NCI-H2029 treated with DMSO at 0.1 percent for 48 hours (cell line): ENCODE measurements around the gene SCARB2.

ENCODE experiments used
- DNase-seq: peaks from one replicate; lab custom pipeline; 2025; lab: John Stamatoyannopoulos, UW

Gene SCARB2

DNA sequence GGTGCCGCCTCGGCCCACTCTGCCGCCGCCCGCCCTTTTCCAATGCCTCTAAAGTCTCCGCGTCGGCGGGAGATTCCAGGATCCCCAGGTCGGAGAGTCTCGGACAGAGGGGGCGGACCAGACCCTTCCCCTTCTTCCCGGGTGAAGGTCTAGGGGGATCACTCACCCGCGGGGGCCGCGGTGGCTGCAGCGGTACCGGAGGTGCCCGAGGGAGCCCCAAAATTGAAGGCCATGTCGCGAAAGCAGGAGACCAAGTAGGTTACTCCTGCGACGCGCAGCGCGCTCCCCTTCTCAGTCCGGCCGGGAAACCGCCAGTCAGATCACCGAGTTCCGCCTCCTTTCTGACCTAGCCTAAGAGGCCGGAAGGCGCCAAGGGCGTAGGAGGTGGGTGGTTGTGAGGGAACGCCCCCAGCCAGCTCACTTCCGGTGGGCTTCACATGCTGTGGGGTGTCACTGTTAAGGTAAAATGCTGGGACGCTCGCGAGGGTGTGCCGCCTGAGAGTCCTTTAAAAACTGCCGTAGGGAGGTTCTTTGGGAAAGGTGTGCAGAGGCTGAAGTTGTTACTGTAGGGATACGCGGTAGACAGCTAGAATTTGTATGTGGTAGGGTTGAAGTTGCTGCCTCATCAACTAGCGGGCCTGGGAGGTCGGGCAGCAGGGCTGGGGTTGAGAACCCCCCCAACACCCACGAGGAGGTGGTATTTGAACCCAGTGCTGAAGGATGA lies 65.3 kb downstream of the SCARB2 start, which contains the start of gene NUP54:
NUP54 (minus strand) TSS at position 256 of the 724 bp plus-strand sequence; CDS start at position 233, 23 bp downstream.
- DNase-seq: peak; percentile 60

DNA sequence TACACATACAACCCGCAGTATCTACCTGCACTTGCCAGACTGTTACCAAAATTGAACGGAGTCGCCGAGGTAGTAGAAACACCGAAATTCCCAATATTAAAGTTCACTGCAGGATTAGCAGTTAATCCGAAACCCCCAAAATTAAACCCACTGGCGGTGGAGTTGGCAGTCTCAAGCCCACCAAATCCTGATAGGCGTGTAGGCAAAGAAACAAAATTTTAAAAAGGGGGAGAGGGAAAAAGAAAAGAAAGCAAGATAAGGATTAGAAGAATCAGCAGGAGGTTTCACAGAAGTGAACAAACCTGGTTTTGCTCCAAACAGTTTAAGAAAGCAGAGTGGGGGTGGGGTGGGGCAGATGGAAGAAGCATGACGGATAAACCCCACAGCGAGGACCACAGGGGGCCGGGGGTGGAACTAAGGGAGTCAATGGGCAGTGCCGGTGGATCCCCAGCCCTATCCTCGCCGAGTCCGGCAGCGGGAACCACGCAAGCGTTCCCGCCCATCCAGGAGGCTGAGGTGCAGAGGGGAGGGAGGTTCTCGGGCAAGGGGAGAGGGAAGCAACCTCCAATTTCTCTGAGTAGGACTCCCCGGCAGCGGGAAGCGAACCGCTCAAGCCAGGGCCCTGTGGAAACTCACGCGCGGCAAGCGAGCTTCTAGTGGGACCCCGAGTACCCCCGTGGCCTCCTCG lies 66.0 kb downstream of the SCARB2 start:
- peak; percentile 6 for DNase-seq

DNA sequence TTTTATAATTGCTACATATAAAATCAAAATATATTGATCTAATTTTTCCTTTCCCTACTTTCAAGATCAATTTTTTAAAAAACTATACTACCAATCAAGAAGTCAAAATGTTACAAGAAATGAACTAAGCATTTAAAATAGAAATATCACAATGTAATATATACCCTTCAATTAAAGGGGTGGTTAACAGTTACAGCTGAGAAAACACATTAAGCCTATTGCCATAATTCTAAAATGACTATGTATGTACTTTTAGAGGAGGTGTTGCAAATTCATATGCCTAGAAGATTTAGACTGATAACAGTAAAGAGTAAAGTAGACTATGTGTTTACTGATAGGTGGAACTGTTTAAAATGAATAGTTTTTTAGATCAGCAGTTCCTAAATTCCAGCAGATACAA lies 69.1 kb downstream of the SCARB2 start:
- no peak for DNase-seq

DNA sequence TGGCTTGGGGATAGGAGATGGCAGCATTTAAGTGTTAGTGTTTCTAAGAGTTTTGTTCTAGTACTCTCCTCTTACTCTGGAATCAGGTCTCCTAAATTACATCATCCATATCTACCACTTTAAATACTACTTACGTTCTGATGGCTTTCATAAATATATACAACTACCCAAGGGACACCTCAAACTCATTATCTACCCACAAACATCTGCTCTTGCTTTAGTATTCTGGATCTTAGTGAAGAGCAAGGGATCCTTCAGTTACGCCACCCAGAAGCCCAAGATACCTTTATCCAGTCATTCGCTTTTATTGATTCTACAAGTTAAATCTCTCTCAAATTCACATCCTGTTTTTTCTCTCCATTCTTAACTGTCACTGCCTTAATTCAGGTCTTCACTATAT lies 72.4 kb downstream of the SCARB2 start:
- DNase-seq: no peak

DNA sequence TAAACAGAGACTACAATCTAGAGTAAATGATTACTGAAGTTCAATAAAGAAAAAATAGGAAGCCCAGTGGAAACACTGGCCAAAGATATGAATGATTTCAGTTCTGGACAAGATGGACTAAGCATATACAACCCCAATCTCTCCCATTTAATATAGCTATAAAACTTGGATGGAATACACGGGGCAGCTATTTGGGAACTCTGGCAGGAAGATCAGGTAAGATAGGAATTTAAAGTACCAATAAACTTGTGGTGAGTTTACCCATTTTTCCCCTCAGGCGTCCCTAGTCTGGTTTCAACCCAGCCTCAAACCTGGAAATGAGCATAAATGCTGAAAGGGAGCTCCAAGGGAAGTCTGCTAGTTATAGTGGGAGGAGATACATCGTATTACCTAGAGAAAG lies 85.9 kb downstream of the SCARB2 start:
- DNase-seq: no peak

DNA sequence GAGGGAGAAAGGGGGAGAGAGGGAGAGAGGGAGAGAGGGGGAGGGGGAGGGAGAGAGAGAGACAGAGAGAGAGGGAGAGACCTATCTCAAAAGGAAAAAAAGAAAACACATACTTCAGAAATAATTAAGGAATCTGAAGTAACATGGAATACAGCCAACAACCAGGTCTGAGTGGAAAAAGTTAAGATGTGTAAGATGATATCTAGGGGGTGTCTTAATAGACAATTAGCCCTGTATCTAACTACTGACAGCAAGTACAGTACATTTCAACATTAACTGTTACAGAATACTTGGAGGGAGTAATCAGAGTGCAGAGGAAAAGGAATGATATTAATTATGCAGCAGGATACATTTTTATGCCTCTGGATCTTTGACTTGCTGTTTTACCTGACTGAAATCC lies 87.8 kb downstream of the SCARB2 start:
- no peak for DNase-seq

DNA sequence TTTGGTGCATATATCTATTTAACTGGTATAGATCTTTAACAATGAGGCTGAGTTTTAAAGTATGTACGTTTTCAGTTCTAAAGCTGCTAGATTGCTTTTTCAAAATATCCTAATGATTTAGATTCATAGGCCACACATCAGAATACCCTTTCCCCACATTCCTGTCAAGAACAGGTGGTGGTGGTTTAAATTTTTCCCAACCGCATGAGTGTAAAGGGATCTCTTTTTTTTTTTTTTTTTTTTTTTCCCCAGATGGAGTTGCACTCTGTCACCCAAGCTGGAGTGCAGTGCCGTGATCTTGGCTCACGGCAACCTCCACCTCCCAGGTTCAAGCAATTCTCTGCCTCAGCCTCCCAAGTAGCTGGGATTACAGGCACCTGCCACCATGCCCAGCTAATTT lies 93.4 kb downstream of the SCARB2 start:
- DNase-seq: no peak

DNA sequence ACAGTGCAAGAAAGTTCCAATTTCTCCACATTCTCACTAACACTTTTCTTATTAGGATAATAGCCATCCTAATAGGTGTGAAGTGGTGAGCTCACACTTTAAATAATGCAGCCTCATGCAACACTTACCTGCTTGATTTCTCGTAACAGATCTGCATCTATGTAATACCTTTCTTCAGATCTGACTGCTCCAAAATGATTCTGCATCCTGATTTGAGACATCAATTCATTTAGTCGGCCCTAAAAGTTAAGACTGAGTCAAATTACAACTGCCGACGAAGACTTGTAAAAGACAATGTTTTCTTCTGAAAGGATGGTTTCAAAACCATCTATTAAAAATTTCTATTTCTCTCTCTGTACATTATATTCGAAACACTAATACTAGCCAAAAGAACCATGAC lies 96.1 kb downstream of the SCARB2 start:
- DNase-seq: no peak

DNA sequence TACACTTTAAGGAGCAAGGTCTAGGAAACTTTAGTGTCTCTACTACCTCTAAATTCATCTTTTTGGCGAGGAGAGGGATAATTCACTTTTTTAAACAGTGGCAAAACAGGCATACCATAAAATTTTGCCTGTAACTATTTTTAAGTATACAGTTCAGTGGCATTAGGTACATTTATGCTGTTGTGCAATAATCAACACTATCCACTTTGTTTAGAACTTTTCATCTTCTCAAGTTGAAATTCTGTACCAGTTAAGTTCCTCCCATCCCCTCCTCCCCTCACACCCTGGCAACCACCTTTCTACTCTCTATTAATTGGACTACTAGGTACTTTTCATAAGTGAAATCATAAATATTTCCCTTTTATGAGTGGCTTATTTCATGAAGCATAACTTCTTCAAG lies 96.8 kb downstream of the SCARB2 start:
- no peak for DNase-seq
